HEK293 (cell line): ENCODE results near the gene CTIF.

Experiments
- CTCF ChIP-seq: fragments of 450-650 bp; formaldehyde crosslinking; IDR thresholded peaks from 2 replicates; pipeline ENCODE4 v1.5.1; 2016; ENCODE audit warnings: missing biosample characterization, missing genetic modification characterization
- GLI4 ChIP-seq: fragments of 450-650 bp; formaldehyde crosslinking; IDR thresholded peaks from 2 replicates; pipeline ENCODE4 v1.5.1; 2016; ENCODE audit warnings: missing biosample characterization, missing genetic modification characterization
- HIC1 ChIP-seq: fragments of 450-650 bp; formaldehyde crosslinking; IDR thresholded peaks from 2 replicates; pipeline ENCODE4 v1.5.1; 2016; ENCODE audit warnings: missing biosample characterization, missing genetic modification characterization
- KLF17 ChIP-seq: fragments of 450-650 bp; formaldehyde crosslinking; IDR thresholded peaks from 2 replicates; pipeline ENCODE4 v1.5.1; 2016; ENCODE audit warnings: missing biosample characterization, missing genetic modification characterization
- KLF9 ChIP-seq: fragments of 450-650 bp; formaldehyde crosslinking; IDR thresholded peaks from 2 replicates; pipeline ENCODE4 v1.5.1; 2016; ENCODE audit warnings: missing biosample characterization, missing genetic modification characterization, low read depth
- REST ChIP-seq: fragments of 450-650 bp; formaldehyde crosslinking; IDR thresholded peaks from 2 replicates; pipeline ENCODE4 v1.5.1; 2016; ENCODE audit warnings: missing biosample characterization, missing genetic modification characterization
- SP2 ChIP-seq: fragments of 450-650 bp; formaldehyde crosslinking; IDR thresholded peaks from 2 replicates; pipeline ENCODE4 v1.5.1; 2016; ENCODE audit warnings: missing biosample characterization, missing genetic modification characterization
- SP3 ChIP-seq: fragments of 450-650 bp; formaldehyde crosslinking; IDR thresholded peaks from 2 replicates; pipeline ENCODE4 v1.5.1; 2016; ENCODE audit warnings: missing biosample characterization, missing genetic modification characterization
- SP7 ChIP-seq: fragments of 450-650 bp; formaldehyde crosslinking; IDR thresholded peaks from 2 replicates; pipeline ENCODE4 v1.5.1; 2016; ENCODE audit warnings: missing biosample characterization, missing genetic modification characterization
- TCF7L2 ChIP-seq: IDR thresholded peaks from 2 replicates; pipeline ENCODE4 v1.6.1; 2011; ENCODE audit warnings: low read depth, mild to moderate bottlenecking, inconsistent platforms, low read length, moderate library complexity, borderline replicate concordance
- ZNF214 ChIP-seq: fragments of 450-650 bp; formaldehyde crosslinking; IDR thresholded peaks from 2 replicates; pipeline ENCODE4 v1.5.1; 2017; ENCODE audit warnings: missing biosample characterization, mild to moderate bottlenecking, missing genetic modification characterization, borderline replicate concordance
- ZNF585B ChIP-seq: fragments of 450-650 bp; formaldehyde crosslinking; IDR thresholded peaks from 2 replicates; pipeline ENCODE4 v1.5.1; 2016; ENCODE audit warnings: missing biosample characterization, missing genetic modification characterization
- ZNF639 ChIP-seq: fragments of 450-650 bp; formaldehyde crosslinking; IDR thresholded peaks from 2 replicates; pipeline ENCODE4 v1.5.1; 2016; ENCODE audit warnings: missing biosample characterization, missing genetic modification characterization
- ZNF692 ChIP-seq: fragments of 450-650 bp; formaldehyde crosslinking; IDR thresholded peaks from 2 replicates; pipeline ENCODE4 v1.5.1; 2016; ENCODE audit warnings: missing biosample characterization, missing genetic modification characterization

- TF ChIP-seq CTCF (tag by site-specific recombination) = no peak
- TF ChIP-seq SP7 (tag by site-specific recombination) = no peak
- TF ChIP-seq ZNF585B (tag by site-specific recombination) = no peak
- no peak for TF ChIP-seq HIC1 (tag by site-specific recombination)
- no peak for TF ChIP-seq SP2
- TF ChIP-seq GLI4 (tag by site-specific recombination) = no peak
- TF ChIP-seq KLF17 (tag by site-specific recombination) = no peak
- no peak for TF ChIP-seq TCF7L2
- no peak for TF ChIP-seq ZNF214 (tag by site-specific recombination)
- no peak for TF ChIP-seq KLF9 (tag by site-specific recombination)
- TF ChIP-seq ZNF639 (tag by site-specific recombination) = no peak
- TF ChIP-seq SP3 (tag by site-specific recombination) = no peak
- no peak for TF ChIP-seq REST (tag by site-specific recombination)
- no peak for TF ChIP-seq ZNF692 (tag by site-specific recombination)
These were observed 119.9 kb downstream of the CTIF start for GRCh38 chr18:48658721-48659120.
